ENCODE data around the gene ARHGAP15.

DNA sequence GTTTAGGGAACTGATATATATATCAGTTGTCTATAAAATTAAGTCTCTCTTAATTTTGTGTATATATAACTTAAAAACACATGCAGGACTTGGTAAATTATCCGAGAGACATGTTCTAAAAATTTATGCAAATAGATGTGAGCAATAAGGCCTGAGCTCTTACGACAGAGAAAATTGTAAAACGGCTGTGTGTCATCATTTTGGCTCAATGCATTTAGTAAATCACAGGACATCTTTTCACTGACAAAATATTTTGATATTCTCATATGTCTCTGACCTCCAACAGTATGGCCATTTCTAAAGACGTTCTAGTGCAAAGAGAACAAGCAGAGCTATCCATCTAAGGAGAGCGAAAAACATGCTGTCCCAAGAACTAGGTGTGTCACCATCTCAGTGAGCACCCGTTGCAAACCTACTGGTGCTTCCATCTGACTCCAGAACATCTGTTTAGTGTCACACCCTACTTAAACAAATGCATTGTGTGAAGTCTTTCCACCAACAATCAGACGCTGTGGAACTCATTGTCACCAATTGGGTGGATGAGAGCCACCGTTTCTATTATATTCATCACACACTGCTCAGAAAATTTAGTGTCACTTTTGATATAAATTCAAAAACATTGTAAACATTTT, 108.0 kb downstream of the ARHGAP15 start:
- TF ChIP-seq, protein P1, sequence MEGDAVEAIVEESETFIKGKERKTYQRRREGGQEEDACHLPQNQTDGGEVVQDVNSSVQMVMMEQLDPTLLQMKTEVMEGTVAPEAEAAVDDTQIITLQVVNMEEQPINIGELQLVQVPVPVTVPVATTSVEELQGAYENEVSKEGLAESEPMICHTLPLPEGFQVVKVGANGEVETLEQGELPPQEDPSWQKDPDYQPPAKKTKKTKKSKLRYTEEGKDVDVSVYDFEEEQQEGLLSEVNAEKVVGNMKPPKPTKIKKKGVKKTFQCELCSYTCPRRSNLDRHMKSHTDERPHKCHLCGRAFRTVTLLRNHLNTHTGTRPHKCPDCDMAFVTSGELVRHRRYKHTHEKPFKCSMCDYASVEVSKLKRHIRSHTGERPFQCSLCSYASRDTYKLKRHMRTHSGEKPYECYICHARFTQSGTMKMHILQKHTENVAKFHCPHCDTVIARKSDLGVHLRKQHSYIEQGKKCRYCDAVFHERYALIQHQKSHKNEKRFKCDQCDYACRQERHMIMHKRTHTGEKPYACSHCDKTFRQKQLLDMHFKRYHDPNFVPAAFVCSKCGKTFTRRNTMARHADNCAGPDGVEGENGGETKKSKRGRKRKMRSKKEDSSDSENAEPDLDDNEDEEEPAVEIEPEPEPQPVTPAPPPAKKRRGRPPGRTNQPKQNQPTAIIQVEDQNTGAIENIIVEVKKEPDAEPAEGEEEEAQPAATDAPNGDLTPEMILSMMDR (IDR thresholded peaks at IDR 0.05), result no peak
- no peak for TF ChIP-seq POLR2A (IDR thresholded peaks at IDR 0.05)
